ENCODE data around the gene SDHA.
"Not testable (repeated sequence)": the region's sequence is repeated elsewhere in the genome, so short reads cannot be mapped to it uniquely, and the experiment has no call there.

Gene SDHA

DNA sequence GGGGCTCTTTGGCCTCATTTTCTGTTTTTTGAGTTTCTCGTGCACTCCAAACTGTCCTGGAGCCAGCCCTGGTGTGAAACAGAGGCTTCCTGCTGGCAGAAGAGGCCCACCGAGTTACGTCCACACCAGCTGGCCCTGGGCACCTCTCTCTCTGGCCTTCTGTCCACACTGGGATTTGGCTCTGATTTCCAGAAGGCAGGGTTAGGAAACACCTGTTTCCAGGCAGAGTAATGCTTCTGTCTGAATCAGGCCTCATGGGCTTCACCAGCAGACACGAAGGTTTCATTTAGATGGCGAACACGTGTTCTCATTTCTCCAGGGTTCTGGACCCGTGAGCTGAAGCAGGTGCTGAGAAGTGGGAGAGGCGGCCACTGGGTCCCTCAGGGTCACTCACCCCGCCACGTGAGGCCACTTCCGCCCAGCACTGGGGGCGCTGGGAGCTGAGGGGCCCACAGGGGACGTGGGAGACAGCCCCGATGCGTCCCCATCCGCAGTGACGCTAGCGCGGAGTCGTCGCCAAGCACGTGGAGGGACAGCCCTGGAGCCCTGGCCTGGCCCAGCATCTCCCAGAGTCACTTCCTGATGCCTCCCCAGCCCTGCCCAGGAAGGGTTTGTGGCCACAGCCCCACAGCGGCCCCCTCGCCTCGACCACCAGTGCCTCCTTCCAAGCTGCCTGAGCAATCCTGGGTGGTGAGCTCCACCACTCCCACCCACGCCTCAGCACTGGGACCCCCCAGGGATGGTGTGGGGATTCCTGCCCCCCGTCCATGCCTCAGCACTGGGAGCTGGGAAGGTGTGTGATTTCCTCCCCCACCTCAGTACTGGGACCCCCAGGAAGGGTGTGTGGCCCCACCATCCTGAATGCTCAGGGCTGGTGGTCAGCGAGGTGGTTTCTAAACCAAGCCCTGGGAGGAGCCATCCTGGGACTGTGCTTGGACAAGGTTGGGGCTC lies 31.8 kb upstream of the SDHA start:
- no peak for DNase-seq

DNA sequence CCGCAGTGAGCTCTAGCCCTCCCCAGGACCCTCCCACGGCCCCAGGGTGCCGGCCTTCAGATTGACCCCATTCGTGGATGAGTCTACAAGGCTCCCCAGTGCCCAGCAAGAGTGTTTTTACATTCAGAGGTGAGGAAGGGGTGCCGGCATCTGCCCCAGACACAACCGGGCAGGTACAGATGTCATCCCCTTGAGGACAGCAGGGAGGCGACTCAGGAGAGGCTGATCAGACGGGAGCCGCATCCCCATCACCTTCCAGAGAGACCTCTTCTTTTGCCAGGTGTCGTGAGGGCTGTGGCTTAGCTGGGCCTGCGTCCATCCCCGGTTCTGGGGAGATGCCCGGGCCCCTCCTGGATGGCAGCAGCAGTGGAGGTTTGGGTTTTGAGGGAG lies 31.1 kb upstream of the SDHA start:
- DNase-seq: no peak

DNA sequence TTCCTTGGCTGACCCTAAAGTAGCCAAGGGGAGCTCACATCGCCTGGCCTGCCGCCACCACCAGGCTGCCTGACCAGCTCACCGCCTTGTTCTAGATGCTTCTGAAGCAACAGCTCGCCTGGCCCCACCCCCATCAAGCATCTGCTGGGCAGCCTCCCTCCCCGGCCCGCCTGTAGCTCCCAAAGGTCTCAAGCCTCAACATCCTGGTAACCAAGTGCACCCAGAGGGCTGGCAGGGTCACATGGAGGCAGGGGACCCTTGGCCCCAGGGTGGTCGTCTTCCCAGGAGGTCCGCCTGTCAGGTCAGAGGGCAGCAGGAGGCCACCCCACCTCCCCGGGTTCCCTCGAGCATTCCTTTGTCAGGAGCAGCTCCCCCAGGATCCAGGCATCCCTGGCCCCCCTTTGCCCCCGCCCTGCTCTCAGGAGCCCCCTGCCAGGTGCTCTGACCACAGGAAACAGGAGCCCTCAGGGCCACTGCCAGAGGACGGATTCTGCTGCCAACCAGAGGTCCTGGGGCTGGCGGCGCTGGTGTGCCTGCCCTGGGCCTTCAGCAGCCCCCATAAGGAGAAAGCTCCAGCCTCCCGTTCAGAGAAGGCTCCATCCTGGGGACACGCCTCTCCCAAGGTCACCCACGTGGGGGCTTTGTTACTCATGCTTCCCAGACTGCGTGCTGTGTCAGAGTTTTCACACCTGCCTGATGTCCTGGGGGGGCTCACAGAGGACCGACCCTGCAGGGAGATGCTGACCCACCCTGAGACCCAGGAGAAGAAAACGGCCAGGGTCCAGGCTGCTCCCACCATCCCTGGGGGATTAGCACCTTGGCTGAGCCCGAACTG lies 30.3 kb upstream of the SDHA start:
- DNase-seq: peak; percentile 27

DNA sequence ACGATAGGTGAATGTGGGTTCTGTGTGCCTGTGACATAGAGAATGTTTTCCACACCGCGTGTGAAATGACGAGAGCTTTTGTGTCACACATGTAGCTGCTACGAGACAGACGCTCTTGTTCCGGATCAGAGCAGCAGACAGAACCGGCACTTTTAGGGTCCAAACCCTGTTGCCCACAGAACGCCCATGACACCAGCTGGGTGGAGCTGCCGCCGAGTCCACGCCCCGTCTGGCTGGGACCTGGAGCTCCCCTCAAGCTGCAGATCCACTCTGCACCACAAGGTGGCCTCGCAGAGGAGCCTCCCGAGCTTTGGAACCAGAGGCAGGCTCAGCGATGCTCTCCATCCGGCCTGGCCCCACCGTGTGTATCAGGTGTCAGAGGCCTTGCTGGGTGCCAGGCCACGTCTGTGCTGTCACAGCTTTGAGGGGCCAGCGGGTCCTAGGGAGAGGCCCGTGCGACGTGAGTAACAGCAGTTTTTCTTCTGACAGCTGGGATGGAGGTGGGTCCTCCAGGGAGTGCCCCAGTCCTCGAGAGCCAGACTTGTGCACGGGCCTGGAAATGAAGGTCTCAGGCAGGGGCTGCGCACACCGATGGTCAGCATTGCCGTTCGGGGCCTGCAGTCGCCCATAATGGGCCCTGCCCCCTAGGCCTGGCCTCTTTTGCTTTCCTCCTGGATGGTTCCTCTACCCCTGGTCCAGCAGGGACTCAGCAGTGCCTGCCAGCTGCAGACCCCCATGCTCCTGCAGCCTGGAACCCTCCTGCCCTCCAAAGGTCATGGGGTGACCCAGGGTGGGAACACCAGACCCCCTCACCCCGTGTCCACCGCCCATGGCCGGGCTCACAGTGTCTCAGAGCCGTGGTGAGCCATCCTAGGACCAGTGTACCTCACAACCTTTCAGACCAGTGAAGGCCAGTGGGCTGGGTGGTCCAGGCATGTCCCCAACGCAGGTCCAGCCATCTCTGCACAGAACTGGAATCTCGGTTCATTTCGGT lies 29.3 kb upstream of the SDHA start:
- DNase-seq: peak; percentile 79

DNA sequence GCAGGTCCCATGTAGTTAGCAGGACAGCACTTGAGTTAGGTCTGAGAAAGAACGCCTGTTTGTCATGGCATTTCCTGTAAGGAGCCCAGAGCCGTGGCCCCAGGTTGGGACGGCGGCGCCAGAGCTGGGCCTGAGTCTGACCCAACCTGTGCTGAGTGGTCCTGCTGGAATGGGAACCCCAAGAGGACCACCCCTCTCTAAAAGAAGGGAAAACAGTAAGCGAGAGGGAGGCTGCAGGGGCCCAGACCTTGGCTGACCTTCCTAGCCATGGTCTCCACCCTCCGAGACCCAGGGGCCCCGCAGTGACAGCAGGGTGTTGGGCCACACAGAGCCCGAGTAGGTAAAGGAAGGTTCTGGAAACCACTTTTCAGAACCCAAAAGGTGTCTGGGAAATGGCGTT lies 28.6 kb upstream of the SDHA start:
- DNase-seq: no peak

DNA sequence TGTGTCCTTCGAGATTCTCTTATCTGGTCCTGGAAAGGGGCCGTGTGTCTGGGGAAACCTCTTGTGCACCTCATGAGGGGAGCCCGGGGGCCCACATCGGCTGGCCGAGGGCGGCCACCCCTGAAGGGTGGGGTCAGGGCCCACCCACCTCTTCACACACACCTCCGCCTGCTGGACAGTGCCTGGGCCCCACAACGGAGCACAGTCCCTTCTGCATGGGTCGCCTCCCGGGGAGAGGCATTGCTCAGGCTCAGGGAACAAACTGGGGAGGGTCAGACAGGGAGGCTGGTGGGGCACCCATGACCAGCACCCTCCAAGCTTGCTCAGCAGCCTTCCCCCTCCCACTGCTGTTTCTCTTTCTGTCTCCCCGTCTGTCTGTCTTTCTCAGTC lies 28.1 kb upstream of the SDHA start:
- no peak for DNase-seq

DNA sequence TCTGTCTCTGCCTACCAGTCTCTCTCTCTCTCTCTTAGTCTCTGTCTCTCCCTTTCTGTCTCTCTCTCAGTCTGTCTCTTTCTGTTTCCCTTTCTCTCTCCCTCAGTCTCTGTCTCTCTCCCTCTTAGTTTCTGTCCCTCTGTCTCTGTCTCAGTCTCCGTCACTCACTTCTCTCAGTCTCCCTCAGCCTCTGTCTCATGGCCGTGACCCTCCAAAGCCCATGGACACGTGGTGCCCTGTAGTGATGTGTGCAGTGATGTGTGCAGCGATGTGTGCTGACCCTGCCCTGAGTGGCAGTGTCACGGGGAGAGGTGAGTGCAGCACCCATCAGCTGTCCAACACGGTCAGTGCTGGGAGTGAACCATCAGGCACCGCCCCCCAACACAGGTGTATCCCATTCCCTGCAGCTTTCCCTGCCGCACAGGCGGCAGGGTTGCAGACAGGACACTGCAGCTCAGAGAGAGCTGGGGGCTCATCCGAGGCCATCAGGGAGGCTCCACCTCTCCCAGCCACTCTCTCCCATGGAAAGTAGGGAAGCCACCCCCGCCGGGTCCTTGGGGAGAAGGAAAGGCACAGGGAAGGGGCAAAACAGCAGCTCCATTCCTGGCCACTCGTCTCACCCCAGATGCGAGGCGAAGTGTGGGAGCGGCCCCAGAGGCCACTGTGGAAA lies 27.6 kb upstream of the SDHA start:
- DNase-seq: no peak

DNA sequence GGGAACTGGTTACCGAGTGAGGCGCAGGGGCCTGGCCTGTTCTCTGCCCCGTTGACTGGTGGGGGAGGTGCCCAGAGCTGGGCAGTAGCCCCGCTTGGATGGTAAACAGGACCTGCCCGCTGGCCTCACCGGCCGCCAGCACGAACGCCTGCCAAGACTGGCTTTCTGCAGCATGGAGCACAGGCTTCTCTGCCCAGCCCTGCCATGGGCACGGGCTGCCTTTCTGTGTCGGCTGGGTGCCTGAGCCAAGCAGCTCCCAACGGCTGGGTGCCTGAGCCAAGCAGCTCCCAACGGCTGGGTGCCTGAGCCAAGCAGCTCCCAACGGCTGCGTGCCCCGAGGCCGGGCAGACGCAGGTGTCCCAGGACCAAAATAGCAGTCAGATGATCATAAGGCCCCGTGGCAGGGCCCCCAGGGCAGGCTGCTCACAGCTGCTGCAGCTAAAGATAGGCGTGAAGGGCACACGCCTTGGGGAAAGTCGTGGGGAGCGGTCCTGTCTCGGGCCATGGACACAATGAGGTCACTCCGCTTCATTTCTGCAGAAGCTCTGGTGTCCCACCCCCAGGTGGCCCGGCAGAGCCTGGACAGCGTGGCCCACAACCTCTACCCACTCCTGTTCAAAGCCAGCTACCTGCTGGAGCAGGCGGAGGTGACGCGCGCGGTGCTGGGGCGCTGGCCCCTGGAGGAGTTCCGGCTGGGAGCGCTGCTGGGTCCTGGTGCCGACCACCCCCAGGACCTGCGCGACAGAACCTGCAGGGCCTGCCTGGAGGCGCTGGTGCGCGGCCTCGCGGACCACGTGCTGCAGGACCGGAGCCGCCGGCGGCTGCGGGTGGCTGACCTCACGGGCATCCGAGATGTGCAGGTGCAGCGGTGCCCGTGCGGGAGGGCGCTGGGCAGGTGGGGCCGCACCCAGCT lies 26.8 kb upstream of the SDHA start, which contains the start of gene LRRC14B:
LRRC14B (plus strand) TSS at position 460 of the 913 bp plus-strand sequence; CDS start at position 504, 44 bp downstream.
- no peak for DNase-seq

DNA sequence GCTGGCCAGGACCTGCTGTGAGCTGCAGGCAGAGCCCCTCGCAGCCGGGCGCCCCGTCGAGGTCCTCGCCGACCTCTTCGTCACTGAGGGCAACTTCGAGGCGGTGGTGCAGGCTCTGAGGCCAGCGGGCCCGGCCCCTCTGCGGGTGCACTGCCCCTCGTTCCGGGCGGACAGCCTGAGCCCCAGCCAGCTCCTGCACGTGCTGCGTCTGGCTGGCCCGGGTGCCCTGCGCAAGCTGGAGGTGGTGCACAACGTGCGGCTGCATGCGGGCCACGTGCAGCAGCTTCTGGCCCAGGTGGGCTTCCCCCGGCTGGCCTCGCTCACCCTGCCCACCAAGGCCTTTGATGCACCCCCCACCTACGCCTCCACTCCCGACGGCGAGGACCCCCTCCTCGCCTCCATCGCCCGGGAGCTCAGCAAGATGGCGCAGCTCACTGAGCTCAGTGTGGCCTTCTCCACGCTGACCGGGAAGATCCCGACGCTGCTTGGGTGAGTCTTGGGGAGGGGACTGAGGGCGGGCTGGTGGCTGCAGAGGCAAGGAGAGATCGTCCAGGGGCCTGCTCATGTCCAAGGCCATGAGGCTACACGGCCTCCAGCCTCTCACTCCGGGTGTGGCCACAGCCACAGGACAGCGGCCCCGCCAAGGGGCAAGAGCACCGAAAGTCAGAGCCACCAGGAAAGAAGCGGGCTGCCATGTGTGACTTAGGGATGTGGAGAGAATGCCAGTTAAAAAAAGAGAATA lies 26.0 kb upstream of the SDHA start:
- DNase-seq: no peak

DNA sequence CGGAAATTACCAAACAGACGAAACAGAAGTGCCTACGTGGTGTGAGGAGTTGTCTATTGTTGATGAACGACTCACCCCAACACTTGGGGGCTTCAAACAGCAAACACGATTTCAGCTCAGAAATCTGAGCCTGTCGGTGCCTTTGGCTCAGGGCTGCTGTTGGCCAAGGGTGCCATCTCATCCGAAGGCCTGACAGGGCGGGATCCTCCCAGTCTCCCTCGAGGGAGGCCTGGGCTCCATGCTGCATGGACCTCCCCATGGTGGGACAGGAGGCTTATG lies 25.5 kb upstream of the SDHA start:
- no peak for DNase-seq

DNA sequence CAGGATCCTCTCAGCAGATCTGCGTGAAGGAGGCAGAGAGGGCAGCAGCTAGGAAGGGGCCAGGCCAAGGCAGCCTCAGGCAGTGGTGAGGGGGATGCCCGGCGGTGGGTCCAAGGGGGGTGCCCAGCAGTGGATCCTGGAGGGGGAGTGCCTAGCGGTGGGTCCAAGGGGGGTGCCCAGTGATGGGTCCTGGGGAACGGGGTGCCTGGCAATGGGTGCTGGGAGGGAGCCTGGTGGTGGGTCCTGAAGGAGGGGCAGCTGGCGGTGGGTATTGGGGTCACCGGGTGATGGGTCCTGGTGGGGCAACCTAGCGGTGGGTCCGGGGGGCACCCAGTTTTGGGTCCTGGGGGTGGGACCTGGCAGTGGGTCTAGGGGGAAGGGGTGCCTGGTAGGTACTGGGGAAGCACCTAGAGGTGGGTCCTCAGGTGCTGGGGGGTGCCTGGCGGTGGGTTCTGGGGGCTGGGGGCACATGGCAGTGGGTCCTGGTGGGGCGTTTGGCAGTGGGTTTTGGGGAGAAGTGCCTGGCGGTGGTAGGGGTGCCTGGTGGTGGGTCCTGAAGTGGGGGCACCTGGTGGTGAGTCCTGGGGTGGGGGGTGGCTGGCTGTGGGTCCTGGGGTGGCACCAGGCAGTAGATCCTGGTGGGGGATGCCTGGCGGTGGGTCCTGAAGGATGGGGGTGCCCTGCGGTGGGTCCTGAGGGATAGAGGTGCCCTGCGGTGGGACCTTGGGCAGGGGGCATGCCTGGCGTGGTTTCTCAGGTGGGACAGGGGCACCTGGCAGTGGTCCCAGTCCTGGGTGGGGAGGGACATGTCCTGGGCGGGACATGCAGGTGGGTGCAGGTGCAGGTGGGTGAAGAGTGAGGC lies 24.9 kb upstream of the SDHA start:
- no peak for DNase-seq

DNA sequence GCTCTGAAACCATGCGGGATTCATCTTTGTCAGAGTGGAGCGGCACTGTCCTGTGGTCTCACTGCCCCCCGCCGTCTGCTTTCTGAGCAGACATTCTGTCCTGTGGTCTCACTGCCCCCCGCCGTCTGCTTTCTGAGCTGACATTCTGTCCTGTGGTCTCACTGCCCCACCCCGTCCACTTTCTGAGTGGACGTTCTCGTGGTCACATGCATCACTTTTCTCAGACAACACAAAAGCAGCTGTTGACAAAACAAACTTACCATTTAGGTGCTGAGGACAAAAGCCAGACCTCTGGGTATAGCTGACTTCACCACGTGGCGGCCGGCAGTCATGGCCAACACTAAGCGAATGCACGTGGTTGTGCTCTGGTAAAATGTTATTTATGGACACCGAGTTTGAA lies 24.0 kb upstream of the SDHA start:
- DNase-seq: no peak

DNA sequence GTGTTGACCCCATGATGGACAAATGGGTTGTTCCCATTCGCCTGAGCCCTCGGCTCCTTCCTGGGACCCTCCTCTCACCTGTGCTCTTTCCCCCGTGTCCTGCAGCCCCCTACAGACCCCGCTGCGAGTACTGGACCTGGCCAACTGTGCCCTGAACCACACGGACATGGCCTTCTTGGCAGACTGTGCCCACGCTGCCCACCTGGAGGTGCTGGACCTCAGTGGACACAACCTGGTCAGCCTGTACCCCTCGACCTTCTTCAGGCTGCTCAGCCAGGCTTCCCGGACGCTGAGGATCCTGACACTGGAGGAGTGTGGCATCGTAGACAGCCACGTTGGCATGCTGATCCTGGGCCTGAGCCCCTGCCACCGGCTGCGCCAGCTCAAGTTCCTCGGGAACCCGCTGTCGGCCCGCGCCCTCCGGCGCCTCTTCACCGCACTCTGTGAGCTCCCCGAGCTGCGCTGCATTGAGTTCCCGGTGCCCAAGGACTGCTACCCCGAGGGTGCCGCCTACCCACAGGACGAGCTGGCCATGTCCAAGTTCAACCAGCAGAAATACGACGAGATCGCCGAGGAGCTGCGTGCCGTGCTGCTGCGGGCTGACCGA lies 23.4 kb upstream of the SDHA start:
- no peak for DNase-seq

DNA sequence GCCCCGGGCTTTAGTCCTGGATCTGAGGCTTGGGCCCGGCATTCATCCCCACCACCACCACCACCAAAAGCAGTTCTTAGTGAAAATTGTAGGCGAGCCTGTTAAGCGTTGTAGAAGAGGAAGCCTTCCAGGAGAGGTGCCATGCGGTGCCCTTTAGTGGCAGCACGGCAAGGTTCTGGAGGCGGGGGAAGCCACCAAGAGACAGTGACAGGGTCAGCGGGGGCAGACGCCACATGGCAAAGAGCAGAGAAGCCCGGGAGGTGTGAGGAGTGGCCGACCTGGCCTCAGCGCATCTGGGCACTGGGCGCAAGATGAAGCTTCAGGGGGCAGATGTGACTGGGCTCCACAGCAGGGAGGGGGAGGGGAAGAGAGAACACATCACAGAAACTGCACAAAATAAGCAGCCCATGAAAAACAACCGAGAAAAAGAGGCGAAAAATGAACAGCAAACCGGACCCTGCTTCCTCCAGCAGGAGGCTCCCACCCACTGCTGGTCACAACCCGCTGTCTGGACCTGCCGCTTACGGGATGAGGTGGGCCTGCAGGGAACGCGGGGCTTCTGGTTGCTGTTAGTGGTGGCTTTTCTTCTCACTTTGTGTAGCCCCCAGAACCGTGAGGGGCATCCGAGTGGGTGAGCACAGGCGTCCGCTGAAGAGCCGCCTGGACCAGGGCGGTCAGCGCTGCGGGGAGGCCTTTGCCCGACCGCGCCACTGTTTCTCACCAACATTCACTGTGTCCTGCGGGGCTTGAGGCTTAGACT lies 22.5 kb upstream of the SDHA start:
- no peak for DNase-seq

DNA sequence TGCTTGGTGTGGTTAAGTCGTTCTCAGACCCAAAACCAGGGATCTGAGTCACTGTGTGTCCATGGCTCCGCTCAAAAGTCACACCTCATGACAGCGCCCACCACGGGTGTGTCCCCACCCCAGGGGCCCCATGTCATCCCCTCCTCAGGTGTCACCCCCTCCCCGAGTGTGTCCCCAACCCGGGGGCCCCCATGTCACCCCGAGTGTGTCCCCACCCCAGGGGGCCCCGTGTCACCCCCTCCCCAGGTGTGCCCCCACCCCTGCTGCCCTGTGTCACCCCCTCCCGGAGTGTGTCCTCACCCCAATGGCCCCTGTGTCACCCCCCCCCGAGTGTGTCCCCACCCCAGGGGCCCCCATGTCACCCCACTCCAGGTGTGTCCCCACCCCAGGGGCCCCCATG lies 21.8 kb upstream of the SDHA start:
- DNase-seq: no peak

DNA sequence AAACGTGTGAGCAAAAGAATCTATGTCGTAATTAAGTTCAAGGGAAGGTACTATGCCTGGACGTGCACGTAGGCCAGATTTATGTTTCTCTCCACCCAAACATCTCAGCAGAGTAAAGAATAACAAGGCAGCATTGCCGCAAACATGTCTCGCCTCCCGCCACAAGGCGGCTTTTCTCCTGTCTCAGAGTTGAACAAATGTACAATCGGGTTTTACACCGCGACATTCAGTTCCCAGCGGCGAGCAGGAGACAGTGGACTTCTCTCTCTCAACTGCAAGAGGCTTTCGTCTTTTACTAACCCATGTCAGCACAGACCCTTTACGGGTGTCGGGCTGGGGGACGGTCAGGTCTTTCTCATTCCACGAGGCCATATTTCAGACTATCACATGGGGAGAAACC lies 21.1 kb upstream of the SDHA start:
- DNase-seq: not testable (repeated sequence)

DNA sequence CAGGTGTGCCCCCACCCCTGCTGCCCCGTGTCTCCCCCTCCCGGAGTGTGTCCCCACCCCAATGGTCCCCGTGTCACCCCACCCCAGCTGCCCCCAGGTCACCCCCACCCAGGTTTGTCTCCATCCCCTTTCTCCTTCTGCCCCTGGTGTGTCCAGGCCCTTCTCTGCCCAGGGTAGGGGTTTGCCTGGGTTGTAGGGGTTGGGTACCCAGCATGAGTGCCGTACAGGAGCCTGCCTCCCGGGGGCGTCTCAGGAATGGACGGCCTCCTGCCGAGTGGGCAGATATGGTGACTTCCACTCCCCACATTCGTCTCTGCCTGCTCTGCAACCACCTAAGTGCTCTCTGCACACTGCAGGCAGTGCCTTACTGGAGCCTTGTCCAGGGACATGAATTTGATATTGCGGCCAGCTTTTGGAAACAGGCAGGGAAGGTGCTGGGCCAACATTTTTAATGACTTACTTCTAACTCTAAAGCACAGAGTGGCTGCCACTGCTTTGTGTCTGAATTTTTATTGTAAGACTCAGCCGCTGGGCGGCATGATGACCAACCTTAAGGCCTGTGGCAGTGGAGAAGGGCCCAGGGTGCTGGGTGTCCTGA lies 20.1 kb upstream of the SDHA start:
- DNase-seq: no peak
